Neural cell (in vitro differentiated cells): ENCODE measurements around the gene GABRG3.

ENCODE experiments used
- EP300 ChIP-seq: fragments of 450-650 bp; conservative IDR thresholded peaks from 2 replicates; pipeline ENCODE4 v1.6.1; 2014; ENCODE audit warnings: antibody characterized with exemption, mild to moderate bottlenecking, moderate library complexity; ENCODE audit not compliant: poor library complexity, severe bottlenecking
- EZH2 ChIP-seq: fragments of 200-600, 300-800 bp; shearing (Covaris generic), sonication (generic); IDR thresholded peaks from 2 replicates; pipeline ENCODE4 v1.6.1; 2014; ENCODE audit warnings: antibody characterized with exemption, low read length, borderline replicate concordance, mild to moderate bottlenecking; ENCODE audit not compliant: insufficient read depth, poor library complexity, severe bottlenecking
- POLR2AphosphoS5 ChIP-seq: IDR thresholded peaks from 2 replicates; pipeline ENCODE4 v1.6.1; 2012
- RAD21 ChIP-seq: fragments of 450-650 bp; conservative IDR thresholded peaks from 2 replicates; pipeline ENCODE4 v1.6.1; 2014; ENCODE audit warnings: antibody characterized with exemption, mild to moderate bottlenecking, moderate library complexity
- TF ChIP-seq, protein P1 (sequence below): fragments of 450-650 bp; IDR thresholded peaks from 2 replicates; pipeline ENCODE4 v1.5.1; 2014; ENCODE audit warnings: antibody characterized with exemption, mild to moderate bottlenecking, moderate library complexity; ENCODE audit not compliant: poor library complexity, severe bottlenecking
- TF ChIP-seq, protein P2 (sequence below): IDR thresholded peaks from 2 replicates; pipeline ENCODE4 v1.6.1; 2012; ENCODE audit warnings: borderline replicate concordance

DNA sequence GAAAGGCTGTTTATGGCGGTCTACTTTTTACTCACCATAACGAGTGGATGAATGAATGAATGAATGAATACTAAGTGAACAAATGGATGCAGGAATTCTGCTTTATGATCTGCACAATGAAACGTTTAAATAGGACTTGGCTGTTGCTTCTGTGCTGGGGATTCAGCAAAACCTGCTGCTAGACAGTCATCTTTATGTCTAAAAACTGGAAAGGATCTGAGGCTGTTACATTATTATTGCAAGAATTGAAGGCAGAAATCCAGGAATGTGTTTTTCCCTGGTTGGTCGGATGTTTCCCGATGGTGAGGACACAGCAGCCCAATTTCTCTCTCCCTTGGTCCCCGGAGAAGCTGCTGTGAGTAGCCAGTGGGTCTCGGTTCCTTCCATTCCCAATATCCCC lies 94.2 kb downstream of the GABRG3 start:
- TF ChIP-seq, protein P1, sequence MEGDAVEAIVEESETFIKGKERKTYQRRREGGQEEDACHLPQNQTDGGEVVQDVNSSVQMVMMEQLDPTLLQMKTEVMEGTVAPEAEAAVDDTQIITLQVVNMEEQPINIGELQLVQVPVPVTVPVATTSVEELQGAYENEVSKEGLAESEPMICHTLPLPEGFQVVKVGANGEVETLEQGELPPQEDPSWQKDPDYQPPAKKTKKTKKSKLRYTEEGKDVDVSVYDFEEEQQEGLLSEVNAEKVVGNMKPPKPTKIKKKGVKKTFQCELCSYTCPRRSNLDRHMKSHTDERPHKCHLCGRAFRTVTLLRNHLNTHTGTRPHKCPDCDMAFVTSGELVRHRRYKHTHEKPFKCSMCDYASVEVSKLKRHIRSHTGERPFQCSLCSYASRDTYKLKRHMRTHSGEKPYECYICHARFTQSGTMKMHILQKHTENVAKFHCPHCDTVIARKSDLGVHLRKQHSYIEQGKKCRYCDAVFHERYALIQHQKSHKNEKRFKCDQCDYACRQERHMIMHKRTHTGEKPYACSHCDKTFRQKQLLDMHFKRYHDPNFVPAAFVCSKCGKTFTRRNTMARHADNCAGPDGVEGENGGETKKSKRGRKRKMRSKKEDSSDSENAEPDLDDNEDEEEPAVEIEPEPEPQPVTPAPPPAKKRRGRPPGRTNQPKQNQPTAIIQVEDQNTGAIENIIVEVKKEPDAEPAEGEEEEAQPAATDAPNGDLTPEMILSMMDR = no peak
- TF ChIP-seq POLR2AphosphoS5 (no peak), EZH2 (no peak), RAD21 (no peak), EP300 (no peak)
- TF ChIP-seq, protein P2, sequence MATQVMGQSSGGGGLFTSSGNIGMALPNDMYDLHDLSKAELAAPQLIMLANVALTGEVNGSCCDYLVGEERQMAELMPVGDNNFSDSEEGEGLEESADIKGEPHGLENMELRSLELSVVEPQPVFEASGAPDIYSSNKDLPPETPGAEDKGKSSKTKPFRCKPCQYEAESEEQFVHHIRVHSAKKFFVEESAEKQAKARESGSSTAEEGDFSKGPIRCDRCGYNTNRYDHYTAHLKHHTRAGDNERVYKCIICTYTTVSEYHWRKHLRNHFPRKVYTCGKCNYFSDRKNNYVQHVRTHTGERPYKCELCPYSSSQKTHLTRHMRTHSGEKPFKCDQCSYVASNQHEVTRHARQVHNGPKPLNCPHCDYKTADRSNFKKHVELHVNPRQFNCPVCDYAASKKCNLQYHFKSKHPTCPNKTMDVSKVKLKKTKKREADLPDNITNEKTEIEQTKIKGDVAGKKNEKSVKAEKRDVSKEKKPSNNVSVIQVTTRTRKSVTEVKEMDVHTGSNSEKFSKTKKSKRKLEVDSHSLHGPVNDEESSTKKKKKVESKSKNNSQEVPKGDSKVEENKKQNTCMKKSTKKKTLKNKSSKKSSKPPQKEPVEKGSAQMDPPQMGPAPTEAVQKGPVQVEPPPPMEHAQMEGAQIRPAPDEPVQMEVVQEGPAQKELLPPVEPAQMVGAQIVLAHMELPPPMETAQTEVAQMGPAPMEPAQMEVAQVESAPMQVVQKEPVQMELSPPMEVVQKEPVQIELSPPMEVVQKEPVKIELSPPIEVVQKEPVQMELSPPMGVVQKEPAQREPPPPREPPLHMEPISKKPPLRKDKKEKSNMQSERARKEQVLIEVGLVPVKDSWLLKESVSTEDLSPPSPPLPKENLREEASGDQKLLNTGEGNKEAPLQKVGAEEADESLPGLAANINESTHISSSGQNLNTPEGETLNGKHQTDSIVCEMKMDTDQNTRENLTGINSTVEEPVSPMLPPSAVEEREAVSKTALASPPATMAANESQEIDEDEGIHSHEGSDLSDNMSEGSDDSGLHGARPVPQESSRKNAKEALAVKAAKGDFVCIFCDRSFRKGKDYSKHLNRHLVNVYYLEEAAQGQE = no peak
